ENCODE results near the gene CLCA1.

Gene CLCA1

DNA sequence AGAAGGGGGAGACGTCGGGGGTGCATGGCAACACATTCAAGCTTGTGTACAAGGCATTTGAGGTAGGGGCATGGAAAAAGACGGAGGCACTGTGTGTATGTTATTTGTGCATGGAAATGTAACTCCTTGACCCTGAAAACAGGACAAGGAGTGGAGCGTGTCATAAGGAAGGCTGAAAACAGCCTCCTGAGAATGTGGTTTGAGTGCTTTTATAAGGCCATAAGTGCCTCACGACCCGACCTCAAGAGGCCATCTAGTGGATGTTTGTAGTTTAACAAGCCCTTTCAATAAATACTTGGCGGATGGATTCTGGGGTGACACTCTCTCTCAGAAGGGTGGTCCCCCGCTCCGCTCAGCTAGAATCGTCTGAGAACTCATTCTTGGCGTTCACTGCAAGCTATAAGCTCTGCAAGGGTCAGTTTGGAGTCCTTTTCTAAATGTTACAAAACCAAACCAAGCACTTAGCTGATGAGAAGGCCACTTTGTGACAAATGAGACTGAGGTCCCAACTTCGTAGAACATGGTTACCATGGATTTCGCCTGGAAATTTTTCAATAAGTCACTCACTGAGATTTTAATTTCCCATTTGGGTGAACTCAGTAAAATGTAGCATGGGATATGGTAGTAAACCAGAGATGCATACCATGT, 39.3 kb downstream of the CLCA1 start:
- DNase-seq = no peak
- no peaks in the 10 kb centered on the region for H3K4me1 ChIP-seq
- no peaks in the 10 kb centered on the region for H3K36me3 ChIP-seq
- no peaks in the 10 kb centered on the region for H3K27me3 ChIP-seq
- no peaks in the 10 kb centered on the region for H3K9me3 ChIP-seq
- TF ChIP-seq, protein P1, sequence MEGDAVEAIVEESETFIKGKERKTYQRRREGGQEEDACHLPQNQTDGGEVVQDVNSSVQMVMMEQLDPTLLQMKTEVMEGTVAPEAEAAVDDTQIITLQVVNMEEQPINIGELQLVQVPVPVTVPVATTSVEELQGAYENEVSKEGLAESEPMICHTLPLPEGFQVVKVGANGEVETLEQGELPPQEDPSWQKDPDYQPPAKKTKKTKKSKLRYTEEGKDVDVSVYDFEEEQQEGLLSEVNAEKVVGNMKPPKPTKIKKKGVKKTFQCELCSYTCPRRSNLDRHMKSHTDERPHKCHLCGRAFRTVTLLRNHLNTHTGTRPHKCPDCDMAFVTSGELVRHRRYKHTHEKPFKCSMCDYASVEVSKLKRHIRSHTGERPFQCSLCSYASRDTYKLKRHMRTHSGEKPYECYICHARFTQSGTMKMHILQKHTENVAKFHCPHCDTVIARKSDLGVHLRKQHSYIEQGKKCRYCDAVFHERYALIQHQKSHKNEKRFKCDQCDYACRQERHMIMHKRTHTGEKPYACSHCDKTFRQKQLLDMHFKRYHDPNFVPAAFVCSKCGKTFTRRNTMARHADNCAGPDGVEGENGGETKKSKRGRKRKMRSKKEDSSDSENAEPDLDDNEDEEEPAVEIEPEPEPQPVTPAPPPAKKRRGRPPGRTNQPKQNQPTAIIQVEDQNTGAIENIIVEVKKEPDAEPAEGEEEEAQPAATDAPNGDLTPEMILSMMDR (IDR thresholded peaks at IDR 0.05; ENCODE audit: low read depth, low read length) = peak; percentile 36
- H3K4me3 ChIP-seq (ENCODE audit: low read depth, low read length) = no peak overlapping the region

DNA sequence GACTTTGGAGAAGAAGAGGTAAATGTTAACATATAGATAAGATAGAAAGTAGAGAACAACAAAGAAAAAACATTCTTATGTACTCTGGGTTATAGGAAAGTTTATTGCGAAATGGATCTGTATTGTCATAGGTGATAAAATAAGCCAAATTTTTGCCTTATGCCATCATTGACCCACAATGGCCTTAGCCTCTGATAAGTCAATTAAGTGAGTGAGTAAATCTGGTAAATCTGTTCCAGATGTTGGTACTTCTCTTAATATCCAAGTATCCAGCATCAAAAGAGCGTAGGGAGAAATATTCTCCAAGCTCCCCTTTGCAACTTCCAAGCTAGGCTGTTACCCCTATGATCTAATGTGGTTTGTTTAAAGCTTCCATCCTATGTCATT, 39.8 kb downstream of the CLCA1 start:
- DNase-seq = no peak
- H3K36me3 ChIP-seq = no peaks in the 10 kb centered on the region
- H3K4me3 ChIP-seq (ENCODE audit: low read depth, low read length) = no peak overlapping the region
- no peaks in the 10 kb centered on the region for H3K27me3 ChIP-seq
- TF ChIP-seq, protein P1 (IDR thresholded peaks at IDR 0.05; ENCODE audit: low read depth, low read length) = no peak
- no peaks in the 10 kb centered on the region for H3K9me3 ChIP-seq
- H3K4me1 ChIP-seq = no peaks in the 10 kb centered on the region

DNA sequence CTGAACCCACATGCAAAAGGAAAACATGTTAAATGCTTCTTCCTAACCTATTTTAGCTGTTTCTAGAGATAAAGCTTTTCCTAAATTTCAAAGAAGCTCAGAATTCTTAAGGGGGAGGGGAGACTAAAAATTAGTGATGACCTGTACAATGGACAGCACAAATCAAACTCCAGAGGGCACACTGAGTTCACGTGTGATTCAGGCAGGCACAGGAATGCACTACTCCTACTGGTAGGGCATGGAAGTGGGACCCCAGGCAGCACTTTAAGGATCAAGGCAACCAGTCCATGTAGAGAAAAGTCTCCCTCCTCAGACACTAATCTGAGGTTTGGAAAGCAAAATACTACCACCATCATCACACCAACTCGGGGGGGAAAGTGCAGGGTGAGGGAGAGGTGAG, 46.9 kb downstream of the CLCA1 start:
- H3K9me3 ChIP-seq = no peaks in the 10 kb centered on the region
- no peak overlapping the region for H3K4me3 ChIP-seq (ENCODE audit: low read depth, low read length)
- H3K36me3 ChIP-seq = no peaks in the 10 kb centered on the region
- H3K27me3 ChIP-seq = no peaks in the 10 kb centered on the region
- TF ChIP-seq, protein P1 (IDR thresholded peaks at IDR 0.05; ENCODE audit: low read depth, low read length) = peak; percentile 44
- no peaks in the 10 kb centered on the region for H3K4me1 ChIP-seq
- no peak for DNase-seq

DNA sequence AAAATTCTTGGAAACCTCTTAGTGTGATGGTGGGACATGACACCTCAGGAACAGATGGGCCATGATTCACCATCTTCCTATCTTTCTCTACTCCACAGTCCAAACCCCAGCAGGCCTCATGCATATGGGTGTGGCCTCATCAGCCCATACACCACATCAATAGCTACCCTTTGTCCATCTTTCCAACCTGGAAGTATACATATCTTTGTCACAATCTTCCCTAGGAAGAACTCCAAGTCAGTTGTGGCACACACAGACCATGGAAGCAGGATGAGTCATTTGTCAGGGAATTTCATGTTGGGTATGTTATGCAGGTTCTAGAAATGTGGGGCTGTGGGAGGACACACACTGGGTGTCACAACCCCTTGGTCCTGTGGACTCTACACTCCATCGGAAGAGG, 47.6 kb downstream of the CLCA1 start:
- no peaks in the 10 kb centered on the region for H3K36me3 ChIP-seq
- H3K27me3 ChIP-seq = no peaks in the 10 kb centered on the region
- no peak for DNase-seq
- H3K4me3 ChIP-seq (ENCODE audit: low read depth, low read length) = no peak overlapping the region
- TF ChIP-seq, protein P1 (IDR thresholded peaks at IDR 0.05; ENCODE audit: low read depth, low read length) = no peak
- no peaks in the 10 kb centered on the region for H3K4me1 ChIP-seq
- no peaks in the 10 kb centered on the region for H3K9me3 ChIP-seq

DNA sequence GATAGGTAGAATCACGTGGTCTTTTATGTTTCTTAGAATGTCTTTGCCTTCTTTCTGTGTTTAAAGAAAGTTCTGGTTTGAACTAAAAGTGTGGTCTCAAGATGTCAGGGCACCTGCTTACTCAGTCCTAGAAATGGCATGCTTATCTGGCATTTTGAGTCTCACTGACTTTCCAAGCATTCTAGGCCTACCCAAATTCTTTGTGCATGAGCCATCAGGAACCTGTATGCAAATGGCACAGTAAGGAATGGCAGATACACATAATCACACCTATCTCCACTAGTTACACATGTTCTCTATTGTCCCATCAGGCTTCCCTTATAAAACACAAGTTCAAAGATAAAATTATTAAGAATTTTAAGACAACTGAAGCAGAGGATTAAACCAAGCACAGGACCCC, 48.6 kb downstream of the CLCA1 start:
- H3K36me3 ChIP-seq = no peaks in the 10 kb centered on the region
- DNase-seq = no peak
- no peaks in the 10 kb centered on the region for H3K27me3 ChIP-seq
- no peaks in the 10 kb centered on the region for H3K9me3 ChIP-seq
- no peak overlapping the region for H3K4me3 ChIP-seq (ENCODE audit: low read depth, low read length)
- H3K4me1 ChIP-seq = no peaks in the 10 kb centered on the region
- TF ChIP-seq, protein P1 (IDR thresholded peaks at IDR 0.05; ENCODE audit: low read depth, low read length) = no peak

DNA sequence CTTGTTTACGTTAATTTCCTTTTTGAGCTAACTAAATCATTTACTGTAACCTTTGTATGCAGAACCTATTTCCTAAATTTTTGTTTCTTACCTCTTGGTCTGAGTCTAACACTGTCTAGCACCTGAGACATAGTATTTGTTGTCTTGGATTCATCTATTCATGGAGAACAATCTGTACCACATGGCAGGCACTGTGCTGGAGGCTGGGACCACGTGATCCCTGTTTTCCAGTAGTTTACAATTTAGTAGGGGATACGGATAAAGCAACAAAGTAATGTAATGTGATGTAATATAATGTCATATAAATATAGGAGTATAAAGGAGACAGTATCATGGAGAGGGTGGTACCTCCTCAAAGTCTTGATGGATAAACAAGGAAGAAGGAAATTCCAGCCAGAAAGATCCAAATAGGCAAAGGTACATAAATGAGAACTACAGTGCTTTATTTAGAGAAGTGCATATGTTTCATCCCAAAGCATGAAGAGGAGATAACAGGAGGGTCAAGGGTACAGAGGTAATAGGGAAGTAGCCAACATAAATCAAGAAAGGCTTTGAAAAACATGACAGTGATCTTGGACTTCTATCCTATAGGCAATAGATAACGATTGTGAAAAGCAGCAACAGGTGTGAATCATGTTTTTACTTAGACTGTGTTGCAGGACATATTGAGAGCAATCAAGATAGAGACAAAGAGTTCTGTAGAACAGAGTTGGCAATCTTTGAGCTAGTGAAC, 52.2 kb downstream of the CLCA1 start:
- Histone ChIP-seq H3K27me3 (no peaks in the 10 kb centered on the region), H3K36me3 (no peaks in the 10 kb centered on the region), H3K9me3 (no peaks in the 10 kb centered on the region), H3K4me1 (no peaks in the 10 kb centered on the region), H3K4me3 (ENCODE audit: low read depth, low read length) (no peak overlapping the region)
- TF ChIP-seq, protein P1 (IDR thresholded peaks at IDR 0.05; ENCODE audit: low read depth, low read length) = no peak
- no peak for DNase-seq

All from BE2C (cell line).